HTR-8/SVneo (cell line): Measurements from ENCODE around the gene KCNH5.

Source experiments
- DNase-seq: peaks from one replicate; pipeline ENCODE4 v3.0.0; 2011; ENCODE audit warnings: low spot score, mixed read lengths; ENCODE audit not compliant: insufficient read length
- FAIRE-seq: peaks from 2 replicates; lab custom pipeline; 2011; peaks lifted over from hg19 to GRCh38; lab: Jason Lieb, UNC

Gene KCNH5

DNA sequence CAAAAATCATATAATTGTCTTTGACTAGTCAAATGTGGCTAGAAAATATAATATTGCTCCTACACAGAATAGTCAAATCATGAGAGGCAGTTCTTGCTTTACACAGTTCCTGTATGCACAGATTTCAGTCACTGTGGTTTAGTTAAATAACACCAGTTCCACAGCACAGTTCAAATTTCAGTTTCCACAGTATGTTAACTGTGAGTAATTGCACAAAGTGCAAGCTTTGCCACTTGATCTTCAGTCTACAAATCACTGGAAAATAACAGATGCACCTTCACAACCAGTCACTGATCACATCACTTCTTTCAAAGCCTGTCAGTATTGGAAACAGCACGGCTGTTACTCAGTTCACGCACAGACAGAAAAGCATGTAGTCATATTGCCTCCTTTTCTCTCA lies 38.7 kb downstream of the KCNH5 start:
- FAIRE-seq, result peak; percentile 97
- DNase-seq, result no peak

DNA sequence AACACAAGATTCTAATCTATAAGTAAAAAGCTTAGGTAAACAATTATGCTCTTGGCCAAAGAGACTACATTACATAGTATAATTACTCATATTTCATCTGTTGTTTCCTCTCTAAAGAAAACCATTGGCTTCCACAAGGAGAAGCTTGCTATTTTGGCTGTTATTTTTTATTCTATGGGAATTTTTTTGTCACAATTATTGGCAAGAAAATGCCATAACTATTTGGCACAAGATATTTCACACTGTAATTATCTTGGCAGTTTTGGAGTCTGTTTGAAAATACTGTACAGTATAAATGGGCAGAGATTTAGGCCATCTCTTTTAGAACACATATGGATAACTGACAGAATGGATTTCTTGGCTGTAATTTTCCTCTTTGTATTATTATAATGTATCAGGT lies 51.2 kb downstream of the KCNH5 start:
- DNase-seq (no peak), FAIRE-seq (peak; percentile 87)

DNA sequence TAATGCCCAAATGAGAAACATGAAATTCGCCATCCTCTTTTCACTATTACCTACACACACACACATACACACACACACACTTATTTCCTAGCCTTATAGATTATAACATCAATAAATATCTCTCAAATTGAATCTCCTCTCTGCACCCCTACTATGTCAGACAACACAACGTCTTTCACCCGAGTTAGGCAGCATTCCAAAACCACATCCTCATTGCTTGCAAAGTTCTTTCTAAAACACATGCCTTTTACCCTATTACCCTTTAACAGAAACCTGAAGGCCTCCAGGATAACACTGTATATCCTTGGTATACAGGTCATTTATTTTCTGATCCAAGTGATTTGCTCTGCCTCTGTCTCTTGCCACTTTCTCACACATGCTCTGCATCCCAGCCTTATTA lies 56.3 kb downstream of the KCNH5 start:
- no peak for FAIRE-seq
- DNase-seq, result no peak

DNA sequence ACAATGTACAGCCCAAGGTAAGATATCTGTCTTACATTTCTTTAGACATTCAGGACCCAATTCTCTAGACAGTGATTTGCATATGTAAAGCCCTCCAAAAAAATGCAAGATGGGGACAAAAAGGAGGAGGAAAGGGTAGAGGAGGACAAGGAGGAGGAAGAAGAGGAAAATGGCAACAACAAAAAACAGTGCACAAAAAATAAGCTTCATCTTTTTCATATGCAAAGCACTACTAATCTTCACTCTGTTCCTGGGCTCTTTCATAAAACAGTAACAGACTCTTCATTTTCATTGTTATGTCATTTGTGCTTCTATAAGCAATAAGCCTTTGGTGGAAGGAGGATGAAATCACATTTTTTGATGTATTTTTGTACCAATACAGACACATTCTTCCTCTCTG lies 61.4 kb downstream of the KCNH5 start:
- FAIRE-seq (no peak), DNase-seq (no peak)

DNA sequence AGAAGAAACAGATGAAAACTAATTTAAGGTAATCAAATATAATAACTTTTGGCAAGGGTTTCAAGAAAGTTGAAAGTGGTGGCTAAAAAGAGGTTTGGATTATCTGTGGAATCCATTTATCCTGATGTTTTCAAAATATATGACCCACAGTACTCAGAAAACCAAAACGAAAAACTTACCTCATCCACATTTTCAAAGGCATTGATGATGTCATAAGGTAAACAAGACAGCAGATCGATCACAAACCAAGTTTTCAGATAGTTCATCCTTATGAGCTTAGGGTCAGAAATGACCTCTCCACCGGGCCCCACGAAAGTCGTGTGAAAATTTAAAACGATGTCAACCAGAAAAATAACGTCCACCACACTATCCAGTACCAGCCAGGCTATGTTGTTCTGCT lies 64.6 kb downstream of the KCNH5 start:
- no peak for FAIRE-seq
- no peak for DNase-seq

DNA sequence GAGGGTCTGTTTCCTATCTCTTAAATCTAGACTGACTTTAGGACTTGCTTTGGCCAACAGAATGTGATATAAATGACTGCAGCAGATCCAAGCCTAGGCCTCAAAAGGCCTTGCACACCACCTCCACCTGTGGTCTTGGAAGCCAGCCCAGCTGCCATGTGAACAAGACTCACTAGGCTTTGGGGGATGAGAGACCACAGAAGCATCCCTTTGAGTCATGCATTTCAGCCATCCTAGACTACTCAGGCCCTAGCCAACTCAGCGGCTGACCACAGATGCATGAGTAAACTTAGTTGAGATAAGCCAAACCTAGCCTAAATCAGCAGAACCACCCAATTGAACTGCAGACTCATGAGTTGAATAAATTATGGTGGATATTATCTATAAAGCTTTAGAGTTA lies 87.7 kb downstream of the KCNH5 start:
- FAIRE-seq, result peak; percentile 98

DNA sequence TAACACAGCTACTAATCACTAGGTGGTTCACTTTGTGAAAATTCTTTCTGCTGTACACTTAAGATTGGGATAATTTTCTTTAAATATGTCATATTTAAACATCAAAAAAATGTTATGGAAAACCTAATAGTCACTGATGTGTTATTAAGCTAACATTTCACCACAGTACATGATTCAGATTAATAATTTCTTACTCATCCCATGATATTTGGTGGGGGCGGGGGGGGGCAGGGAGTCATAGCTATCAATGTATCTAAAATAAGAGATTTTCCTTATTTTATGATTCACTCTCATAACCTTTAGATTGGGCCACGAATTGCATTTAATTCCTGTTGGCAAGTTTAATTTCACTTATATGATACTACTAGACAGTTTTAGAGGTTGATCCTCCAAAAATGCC lies 88.8 kb downstream of the KCNH5 start:
- DNase-seq (no peak), FAIRE-seq (no peak)

More for the DNA sequence above, 87.7 kb downstream of the KCNH5 start:
- peak; percentile 65 for DNase-seq

DNA sequence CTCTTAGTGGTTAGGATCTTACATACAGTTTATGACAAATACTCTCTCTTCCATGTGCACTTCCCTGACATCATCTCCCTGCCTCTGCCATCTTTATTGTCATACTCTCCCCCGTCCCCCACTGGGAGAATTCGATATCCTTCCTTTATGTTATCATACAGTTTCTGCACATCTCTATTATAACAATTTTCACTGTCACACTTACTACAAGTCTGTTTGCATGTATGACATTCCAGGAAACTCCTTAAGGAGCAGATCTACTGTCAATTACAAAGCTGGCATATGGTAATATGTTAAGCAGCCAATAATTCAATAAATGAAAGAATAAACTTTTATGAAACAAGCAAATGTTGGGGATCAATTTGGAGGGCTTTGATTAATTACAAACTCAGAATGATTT lies 91.1 kb downstream of the KCNH5 start:
- FAIRE-seq (no peak), DNase-seq (no peak)

DNA sequence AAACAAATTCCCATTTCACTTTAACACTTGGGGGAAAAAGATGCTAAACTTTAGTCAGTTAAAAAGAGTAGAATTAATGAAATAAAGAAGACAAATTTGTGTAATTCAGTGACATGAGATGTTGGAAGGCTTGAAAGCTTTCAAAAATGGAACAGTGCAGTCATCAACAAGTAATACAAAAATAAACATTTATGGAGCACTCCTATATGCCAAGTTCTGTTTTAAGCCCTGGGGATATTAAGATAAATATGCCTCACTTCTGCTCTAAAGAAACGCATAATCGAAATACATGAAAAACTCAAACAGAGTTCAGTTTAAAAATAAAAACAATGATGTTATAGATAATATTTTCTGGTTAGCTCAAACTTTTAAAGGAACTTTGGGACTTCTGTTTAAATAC lies 93.0 kb downstream of the KCNH5 start:
- FAIRE-seq, result no peak

DNA sequence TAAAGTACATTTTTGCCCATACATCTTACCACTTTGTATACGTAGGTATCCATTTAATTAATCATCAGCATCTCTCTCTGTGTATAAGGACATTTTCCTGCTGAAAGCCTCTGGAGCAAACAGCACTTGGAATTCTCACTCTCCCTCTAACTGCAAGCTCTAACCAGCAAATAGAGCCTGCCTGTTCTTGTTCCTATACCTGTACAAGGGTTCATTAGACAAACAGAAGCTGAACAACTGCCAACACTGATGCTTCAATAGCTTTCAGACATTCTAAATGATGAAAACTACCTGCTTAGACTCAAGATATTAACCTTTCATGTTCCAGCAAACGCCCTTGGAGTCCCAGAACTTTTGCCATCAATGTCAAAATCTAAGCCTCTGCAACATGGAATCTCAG lies 98.0 kb downstream of the KCNH5 start:
- no peak for FAIRE-seq
- no peak for DNase-seq

More for the DNA sequence above, 93.0 kb downstream of the KCNH5 start:
- DNase-seq, result no peak

DNA sequence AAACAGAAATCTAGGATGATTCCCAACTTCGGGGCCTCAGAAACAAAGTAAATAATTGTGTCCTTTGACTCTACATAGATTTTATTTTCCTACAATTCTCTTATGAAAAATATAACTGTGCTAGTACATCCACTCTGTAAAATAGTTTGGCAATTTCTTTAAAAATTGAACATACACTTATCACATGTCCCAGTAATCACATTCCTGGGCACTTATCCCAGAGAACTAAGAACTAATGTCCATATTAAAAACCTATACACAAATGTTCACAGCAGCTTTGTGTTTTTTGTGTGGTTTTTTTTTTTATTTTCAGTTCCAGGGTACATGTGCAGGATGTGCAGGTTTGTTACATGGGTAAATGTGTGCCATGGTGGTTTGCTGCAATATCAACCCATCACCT lies 99.0 kb downstream of the KCNH5 start:
- FAIRE-seq, result no peak

DNA sequence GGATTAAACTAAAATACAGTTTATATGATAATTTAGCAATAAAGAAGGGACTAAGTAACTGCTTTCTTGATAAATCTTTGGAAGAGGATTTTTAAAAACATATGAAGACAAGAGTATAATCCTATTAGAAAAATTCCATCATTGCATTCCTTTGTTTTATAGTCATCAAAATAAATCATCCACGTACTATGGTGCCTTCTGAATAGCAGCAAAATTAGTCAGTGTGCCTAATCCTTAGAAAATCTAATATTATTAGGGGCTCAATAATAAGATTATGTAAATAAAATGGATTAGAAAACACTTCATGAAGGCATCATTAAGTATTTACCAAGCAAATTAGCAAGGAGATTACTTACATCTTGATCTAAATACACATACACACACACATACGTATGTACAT lies 102.1 kb downstream of the KCNH5 start:
- DNase-seq, result peak; percentile 54
- FAIRE-seq, result no peak

More for the DNA sequence above, 99.0 kb downstream of the KCNH5 start:
- DNase-seq, result no peak

DNA sequence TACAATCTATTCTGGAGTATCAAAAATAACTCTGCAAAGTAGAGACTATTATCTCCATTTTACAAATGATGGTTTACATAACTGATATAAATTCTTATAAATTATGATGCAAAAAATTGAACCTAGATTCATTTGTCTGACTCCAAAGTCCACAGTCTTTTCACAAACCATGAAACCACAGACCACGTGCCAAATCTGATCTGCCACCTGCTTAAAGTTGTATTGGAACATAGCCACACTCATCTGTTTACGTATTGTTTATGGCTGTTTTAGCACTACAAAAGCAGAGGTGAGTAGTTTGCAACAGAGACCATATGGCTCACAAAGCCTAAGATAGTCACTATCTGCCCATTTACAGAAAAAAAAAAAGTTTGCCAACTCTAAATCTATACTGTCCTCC lies 105.3 kb downstream of the KCNH5 start:
- DNase-seq, result no peak
- peak; percentile 40 for FAIRE-seq

DNA sequence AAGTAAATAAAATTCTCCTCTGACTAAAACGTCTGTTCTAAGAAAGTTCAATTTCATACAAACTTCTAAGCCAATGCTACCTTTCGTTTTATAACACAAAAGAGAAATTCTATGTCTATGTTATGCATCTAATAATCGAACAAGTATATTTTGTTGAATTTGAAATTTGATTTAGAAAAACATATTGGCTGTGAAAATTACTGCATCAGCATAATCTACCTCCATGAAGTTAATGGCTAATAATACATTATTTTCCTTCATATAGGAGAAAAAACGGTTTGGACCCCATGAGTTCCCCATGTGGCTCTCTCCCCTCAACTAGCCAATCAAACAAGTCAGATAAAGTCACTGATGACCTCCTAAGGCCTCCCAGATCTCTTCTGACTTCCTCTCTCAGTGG lies 106.5 kb downstream of the KCNH5 start:
- DNase-seq (no peak), FAIRE-seq (no peak)

DNA sequence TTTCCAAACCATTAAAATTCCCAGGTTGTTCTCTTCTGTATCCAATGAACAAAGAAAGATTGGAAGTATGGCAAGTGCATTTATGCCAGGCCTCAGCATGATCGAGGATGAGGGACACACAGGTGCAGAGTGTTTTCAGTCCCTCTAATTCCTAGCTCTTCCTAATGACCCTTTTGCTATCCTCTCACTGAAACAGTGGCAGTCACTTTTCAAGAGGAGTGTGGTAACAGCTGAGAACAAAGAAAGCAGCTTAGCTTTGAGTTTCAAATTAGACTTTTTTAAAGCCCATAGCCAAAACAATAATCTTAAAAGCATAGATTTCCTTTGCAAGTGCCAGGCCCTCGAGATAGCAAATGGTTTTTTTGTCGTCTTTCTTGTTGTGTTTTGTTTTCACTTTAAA lies 110.8 kb downstream of the KCNH5 start:
- FAIRE-seq (peak; percentile 97), DNase-seq (no peak)

DNA sequence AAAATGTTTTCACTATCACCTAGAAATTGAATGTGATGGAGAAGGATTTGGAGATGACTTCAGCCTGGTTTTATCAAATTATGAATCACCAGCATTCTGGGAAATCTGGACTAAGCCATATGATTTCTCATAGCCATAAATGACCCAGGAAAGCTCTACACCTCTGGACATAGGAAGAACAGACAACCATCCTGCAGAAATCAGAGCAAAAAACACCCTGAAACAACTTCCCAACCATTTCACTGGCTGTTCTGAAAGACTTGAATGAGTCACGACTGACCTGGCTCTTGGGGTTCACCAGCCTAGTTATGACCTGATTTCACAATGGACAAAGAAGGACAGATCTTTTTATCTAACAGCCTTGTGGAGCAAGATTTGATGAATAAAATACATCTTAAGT lies 123.8 kb downstream of the KCNH5 start:
- FAIRE-seq (peak; percentile 96), DNase-seq (no peak)

DNA sequence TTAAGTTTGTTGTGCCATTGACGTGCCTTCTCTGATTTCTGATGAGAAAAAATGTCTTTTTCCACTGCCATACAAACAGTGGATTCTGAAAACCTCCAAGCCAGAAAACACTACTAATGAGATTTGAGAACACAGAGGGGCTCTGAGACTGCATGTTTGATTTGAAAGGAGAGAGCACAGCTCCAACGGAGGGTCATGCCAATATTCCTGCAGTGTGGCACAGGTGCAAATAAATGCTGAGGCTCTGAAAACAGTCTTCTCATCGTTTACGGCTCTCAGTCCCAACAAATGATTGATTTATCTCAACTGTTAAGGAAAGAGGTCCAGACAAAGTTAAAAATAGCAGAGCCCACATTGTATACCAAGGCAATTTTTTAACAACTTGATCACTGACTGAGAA lies 128.7 kb downstream of the KCNH5 start:
- peak; percentile 94 for FAIRE-seq
- DNase-seq, result no peak

DNA sequence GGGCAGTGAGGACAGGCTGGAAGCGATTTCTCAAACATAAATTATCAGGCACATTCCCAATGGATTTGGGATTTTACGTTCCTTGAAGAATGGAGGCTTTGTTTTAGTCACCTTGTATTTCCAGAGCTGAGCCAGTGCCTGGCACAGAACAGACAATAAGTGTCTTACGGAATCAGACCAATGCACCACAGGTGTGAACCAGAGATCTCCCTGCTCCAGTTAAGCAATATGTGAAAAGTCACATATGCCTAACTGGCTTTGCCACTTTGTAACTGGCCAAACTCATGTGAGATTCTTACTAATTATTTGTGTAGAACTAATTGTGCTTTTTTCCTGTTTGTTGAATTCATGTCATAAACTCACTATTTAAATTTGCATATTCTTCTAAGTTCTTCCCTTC lies 130.4 kb downstream of the KCNH5 start:
- peak; percentile 95 for FAIRE-seq
- no peak for DNase-seq

DNA sequence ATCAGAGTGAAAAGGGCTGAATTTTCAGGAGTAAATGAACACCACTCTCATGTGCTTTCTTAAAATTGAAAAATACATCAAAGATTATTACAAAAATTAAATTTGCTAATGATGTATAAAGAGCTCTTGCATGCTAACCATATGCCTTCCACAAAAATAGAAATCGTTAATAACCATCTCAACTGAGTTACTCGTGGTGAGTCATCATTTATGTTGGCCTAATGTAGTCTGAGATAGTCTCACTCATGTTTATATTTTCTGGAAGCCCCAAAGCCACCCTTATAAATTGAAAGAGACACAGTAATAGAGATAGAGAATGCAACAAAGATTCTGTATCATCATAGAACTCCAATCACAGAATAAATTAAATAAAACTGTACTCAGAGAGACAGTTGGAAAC lies 131.2 kb downstream of the KCNH5 start:
- DNase-seq (peak; percentile 30), FAIRE-seq (peak; percentile 87)

DNA sequence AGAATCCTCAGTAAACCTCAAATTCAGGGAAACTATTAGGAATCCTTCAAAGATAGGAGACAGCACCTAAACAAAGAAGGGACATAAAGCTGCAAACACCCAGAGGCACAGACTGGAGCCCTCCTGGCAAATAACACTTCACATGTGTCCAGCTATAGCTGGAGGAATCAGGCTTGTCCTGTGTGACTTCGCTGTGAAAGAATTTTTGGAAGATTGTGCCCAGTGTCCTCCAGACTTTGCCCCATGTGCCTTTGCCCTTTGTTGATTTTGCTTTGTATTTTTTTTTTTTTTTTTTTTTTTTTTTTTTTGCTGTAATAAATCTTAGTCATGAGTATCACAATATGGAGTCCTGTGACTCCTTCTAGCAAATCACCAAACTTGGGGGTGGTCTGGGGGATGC lies 136.8 kb downstream of the KCNH5 start:
- DNase-seq, result no peak

DNA sequence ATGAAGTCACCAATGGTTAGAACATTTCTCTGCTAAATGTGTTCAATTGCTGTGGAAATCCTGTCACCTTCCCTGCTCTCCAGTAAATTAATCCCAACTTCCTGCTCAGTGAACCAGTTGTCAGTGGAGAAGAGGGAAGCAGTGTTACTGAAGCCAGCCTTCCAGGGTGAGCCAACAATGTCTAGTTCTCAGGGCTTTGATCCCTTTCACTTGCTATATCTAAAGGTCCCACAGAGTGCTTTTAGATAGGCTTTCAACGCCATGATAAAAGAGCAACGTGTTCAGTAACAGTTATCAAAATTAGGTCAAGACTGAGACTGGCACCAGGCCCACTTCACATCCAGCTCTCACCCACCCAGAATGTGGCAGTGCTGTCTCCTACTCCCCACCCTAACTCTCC lies 139.7 kb downstream of the KCNH5 start:
- DNase-seq (no peak), FAIRE-seq (no peak)

More for the DNA sequence above, 136.8 kb downstream of the KCNH5 start:
- FAIRE-seq, result no peak

DNA sequence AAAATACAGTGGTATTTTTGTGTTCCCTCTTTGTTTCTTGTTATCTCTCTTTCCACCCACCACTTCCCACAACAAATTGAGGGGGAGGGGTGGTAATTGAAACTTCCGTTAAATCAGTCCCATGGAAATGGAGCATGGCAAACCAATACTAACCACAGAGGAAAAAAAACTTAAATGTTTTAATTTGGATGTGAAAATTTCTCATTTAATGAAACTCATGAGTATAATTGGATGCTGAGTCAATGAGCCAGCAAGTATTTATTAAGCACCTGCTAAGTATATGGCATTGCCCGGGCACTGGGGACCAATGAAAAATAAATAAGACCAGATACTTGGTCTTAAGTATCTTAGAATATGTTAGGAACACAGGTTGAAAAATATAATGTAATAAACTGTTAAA lies 147.5 kb downstream of the KCNH5 start:
- no peak for FAIRE-seq
- no peak for DNase-seq

DNA sequence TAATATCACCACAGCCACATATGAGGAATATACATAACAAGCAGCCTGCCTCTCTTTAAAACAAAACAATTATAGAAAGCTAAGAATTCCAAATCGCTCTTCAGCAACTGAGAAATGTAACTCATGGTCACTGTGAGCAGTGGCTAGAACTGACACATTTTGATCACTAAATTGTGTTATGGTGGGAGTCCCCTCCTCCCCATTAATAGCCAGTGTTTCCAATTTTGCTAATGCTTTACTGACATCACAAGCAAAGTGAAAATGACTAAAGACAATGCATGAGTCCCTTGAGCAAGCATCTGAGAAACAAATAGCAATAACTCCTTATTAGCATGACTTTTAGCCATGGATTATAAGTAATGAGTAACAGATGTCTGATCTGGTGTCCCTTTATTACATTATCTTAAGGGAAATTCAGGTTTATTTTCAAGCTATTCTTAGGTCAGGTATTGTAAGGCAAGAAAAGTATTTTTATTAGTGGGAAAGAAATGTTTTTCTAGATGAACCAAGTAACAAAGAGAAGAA lies 148.3 kb downstream of the KCNH5 start:
- FAIRE-seq, result peak; percentile 95
- no peak for DNase-seq
